OCI-LY7 (cell line): Measurements from ENCODE around the gene EWSR1. TPM values are rescaled to one million over a fixed set of nuclear protein-coding genes. Genes with fewer than 3 reads are reported as not detected.

Experiments
- BruUV-seq: library from RNA; stranded (reverse); fragments of 400-500 nt; replicated peaks from 2 replicates; lab custom pipeline; 2021; lab: Mats Ljungman, UMichigan
- CTCF ChIA-PET: fragments of 300-600 bp; sonication (Branson Sonifier 250); formaldehyde crosslinking; loops from one replicate; lab custom pipeline; 2022; ENCODE audit warnings: antibody characterized with exemption; ENCODE audit not compliant: unreplicated experiment; lab: Charles Lee
- POLR2A ChIA-PET: fragments of 300-600 bp; sonication (Branson Sonifier 250); formaldehyde crosslinking; loops from one replicate; lab custom pipeline; 2022; ENCODE audit warnings: antibody characterized with exemption; lab: Charles Lee
- DNase-seq: peaks from one replicate; pipeline ENCODE4 v3.0.0-alpha.2; 2015; ENCODE audit warnings: low spot score
- H2AFZ ChIP-seq: fragments of 200-600 bp; sonication (generic), shearing (Covaris generic); 2 replicates; pipeline ENCODE4 v1.6.1; 2014; ENCODE audit warnings: mild to moderate bottlenecking, antibody characterized with exemption, low read length, moderate library complexity
- H3K27ac ChIP-seq: fragments of 200-600 bp; sonication (generic); 2 replicates; pipeline ENCODE4 v1.5.1; 2014; ENCODE audit warnings: mixed run types, low read depth, mild to moderate bottlenecking, moderate library complexity, low read length, inconsistent platforms; ENCODE audit not compliant: poor library complexity, severe bottlenecking
- H3K36me3 ChIP-seq: fragments of 200-600 bp; sonication (generic); 2 replicates; pipeline ENCODE4 v1.6.1; 2014; ENCODE audit warnings: mild to moderate bottlenecking, antibody characterized with exemption, low read length, moderate library complexity, mixed read lengths; ENCODE audit not compliant: insufficient read depth
- H3K4me1 ChIP-seq: fragments of 200-600 bp; sonication (generic); 2 replicates; pipeline ENCODE4 v1.5.1; 2014; ENCODE audit warnings: mild to moderate bottlenecking, low read length; ENCODE audit not compliant: insufficient read depth, poor library complexity, severe bottlenecking
- H3K4me2 ChIP-seq: fragments of 200-600 bp; sonication (generic); 2 replicates; pipeline ENCODE4 v1.6.1; 2014; ENCODE audit warnings: mild to moderate bottlenecking, low read length
- H3K4me3 ChIP-seq: fragments of 200-600 bp; sonication (generic); 2 replicates; pipeline ENCODE4 v1.5.1; 2014; ENCODE audit warnings: mild to moderate bottlenecking, low read depth, low read length; ENCODE audit not compliant: poor library complexity, severe bottlenecking
- H3K79me2 ChIP-seq: fragments of 200-600 bp; sonication (generic); 2 replicates; pipeline ENCODE4 v1.6.1; 2016; ENCODE audit warnings: low read depth, mild to moderate bottlenecking, low read length, moderate library complexity, mixed read lengths; ENCODE audit not compliant: insufficient read depth
- H3K9me2 ChIP-seq: fragments of 200-600 bp; sonication (generic); 2 replicates; pipeline ENCODE4 v1.6.1; 2016; ENCODE audit warnings: mild to moderate bottlenecking, low read length, mixed read lengths; ENCODE audit not compliant: insufficient read depth
- H3K9me3 ChIP-seq: fragments of 200-600 bp; sonication (generic); 2 replicates; pipeline ENCODE4 v1.6.1; 2014; ENCODE audit warnings: mild to moderate bottlenecking, mixed run types, low read length, mixed read lengths
- H4K20me1 ChIP-seq: fragments of 200-600 bp; sonication (generic); 2 replicates; pipeline ENCODE4 v1.6.1; 2014; ENCODE audit warnings: mild to moderate bottlenecking, antibody characterized with exemption, low read length, moderate library complexity, mixed read lengths; ENCODE audit not compliant: insufficient read depth
- EZH2phosphoT487 ChIP-seq: fragments of 200-600 bp; sonication (generic); IDR thresholded peaks from 2 replicates; pipeline ENCODE4 v1.6.1; 2018; ENCODE audit warnings: low read depth, borderline replicate concordance, mild to moderate bottlenecking, mixed run types, antibody characterized with exemption, low read length, moderate library complexity, mixed read lengths
- intact Hi-C: fragments of 100-400 bp; cut with micrococcal nuclease; formaldehyde crosslinking; loops from one replicate; pipeline ENCODE4 v1.10.0; 2022; ENCODE audit not compliant: unreplicated experiment
- total RNA-seq, 2 experiments: library from RNA; depleted of rRNA in 1 of 2; stranded (reverse); fragments of >200 nt in 1 of 2; shearing (Covaris generic) in 1 of 2; gene quantifications; 2 replicates each; pipeline ENCODE4 v1.2.3, GENCODE V29; 2014 to 2022
- TF ChIP-seq, protein P1 (sequence below): fragments of 200-600 bp; sonication (generic); conservative IDR thresholded peaks from 2 replicates; pipeline ENCODE4 v1.5.1; 2014; ENCODE audit warnings: mild to moderate bottlenecking, antibody characterized with exemption, low read length, moderate library complexity, mixed read lengths

EWSR1 gene
- total RNA-seq, 2 experiments from 2014 or later, result 270 to 333 TPM

DNA sequence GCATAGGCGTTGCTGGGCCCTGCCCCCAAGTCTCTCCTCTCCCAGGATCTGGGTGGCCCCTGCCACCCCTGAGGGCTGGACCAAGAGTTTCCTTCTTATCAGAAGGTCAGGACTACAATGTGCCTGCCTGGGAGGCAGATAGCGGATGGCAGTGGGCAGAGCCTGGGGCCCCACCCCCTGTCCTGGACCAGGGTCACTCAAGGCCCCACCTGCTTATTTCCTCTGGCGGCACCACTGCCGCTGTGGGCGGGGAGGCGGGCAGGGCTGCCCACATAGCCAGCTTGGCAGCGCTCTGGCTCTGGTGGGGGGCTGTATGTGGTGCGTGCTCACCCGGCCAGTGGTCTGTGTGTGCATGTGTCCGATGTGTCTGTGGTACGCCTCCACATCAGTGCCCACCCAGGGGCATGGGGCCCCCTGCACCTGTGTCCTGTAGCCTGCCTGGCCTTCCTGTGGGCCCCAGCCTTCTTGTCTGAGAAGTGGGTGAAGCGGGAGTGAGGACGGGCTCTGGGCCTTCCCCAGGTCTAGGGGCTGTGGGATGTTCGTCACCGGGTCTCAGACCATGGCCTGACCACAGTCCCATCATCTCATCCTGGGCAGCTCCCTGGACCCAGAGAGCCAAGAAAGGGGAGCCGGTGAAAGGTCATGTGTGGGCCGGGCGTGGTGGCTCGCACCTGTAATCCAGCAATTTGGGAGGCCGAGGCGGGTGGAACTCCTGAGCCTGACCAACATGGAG, 41.4 kb downstream of the EWSR1 start:
- H3K4me2 ChIP-seq, result no peak overlapping the region
- POLR2A ChIA-PET, result no interaction called here
- CTCF ChIA-PET, result no interaction called here
- H3K9me2 ChIP-seq, result no peaks in the 10 kb centered on the region
- H3K27ac ChIP-seq, result no peak overlapping the region
- no peak overlapping the region for H2AFZ ChIP-seq
- BruUV-seq, result no TSS peak
- TF ChIP-seq, protein P1, sequence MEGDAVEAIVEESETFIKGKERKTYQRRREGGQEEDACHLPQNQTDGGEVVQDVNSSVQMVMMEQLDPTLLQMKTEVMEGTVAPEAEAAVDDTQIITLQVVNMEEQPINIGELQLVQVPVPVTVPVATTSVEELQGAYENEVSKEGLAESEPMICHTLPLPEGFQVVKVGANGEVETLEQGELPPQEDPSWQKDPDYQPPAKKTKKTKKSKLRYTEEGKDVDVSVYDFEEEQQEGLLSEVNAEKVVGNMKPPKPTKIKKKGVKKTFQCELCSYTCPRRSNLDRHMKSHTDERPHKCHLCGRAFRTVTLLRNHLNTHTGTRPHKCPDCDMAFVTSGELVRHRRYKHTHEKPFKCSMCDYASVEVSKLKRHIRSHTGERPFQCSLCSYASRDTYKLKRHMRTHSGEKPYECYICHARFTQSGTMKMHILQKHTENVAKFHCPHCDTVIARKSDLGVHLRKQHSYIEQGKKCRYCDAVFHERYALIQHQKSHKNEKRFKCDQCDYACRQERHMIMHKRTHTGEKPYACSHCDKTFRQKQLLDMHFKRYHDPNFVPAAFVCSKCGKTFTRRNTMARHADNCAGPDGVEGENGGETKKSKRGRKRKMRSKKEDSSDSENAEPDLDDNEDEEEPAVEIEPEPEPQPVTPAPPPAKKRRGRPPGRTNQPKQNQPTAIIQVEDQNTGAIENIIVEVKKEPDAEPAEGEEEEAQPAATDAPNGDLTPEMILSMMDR, result no peak
- TF ChIP-seq EZH2phosphoT487, result no peak
- no peaks in the 10 kb centered on the region for H3K9me3 ChIP-seq
- no peak overlapping the region for H3K4me3 ChIP-seq
- intact Hi-C loops, result loop anchor here (10.0 kb wide), 1 partner anchor 215 kb away; no protein-coding TSS in a partner anchor
- H4K20me1 ChIP-seq, result no peaks in the 10 kb centered on the region
- DNase-seq, result no peak
- no peaks in the 10 kb centered on the region for H3K79me2 ChIP-seq
- H3K36me3 ChIP-seq, result peaks cover 4% of the 10 kb centered on the region; the same call in 1 of the 2 replicates
- peaks cover 8% of the 10 kb centered on the region for H3K4me1 ChIP-seq

DNA sequence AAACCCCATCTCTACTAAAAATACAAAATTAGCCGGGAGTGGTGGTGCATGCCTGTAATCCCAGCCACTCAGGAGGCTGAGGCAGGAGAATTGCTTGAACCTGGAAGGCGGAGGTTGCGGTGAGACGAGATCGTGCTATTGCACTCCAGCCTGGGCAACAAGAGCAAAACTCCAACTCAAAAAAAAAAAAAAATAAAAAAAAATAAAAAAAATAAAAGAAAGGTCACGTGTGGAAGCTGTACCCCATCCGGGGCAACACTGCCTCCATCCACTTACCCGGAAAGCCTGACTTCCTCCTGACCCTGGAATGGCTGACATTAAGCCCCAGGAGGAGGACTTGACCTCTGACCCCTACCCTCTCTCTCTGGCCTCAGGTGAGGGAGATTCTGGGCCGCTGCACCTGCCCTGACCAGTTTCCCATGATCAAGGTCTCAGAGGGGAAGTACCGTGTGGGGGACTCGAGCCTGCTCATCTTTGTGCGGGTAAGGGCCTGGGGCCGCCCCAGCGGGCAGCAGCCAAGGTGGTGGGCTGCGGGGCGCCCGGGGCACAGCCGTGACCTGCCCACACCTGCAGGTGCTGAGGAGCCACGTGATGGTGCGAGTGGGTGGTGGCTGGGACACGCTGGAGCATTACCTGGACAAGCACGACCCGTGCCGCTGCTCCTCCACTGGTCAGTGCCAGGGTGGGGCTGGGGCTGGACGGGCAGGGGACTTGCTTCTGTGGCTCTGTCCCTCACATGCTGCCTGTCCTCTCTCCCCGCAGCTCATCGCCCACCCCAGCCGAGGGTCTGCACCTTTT, 42.2 kb downstream of the EWSR1 start:
- Histone ChIP-seq H4K20me1 (no peaks in the 10 kb centered on the region), H2AFZ (no peak overlapping the region), H3K9me2 (no peaks in the 10 kb centered on the region), H3K4me2 (no peak overlapping the region), H3K4me1 (peaks cover 8% of the 10 kb centered on the region), H3K9me3 (no peaks in the 10 kb centered on the region), H3K4me3 (no peak overlapping the region), H3K27ac (no peak overlapping the region), H3K36me3 (peaks cover 4% of the 10 kb centered on the region; the same call in 1 of the 2 replicates), H3K79me2 (no peaks in the 10 kb centered on the region)
- no peak for DNase-seq
- TF ChIP-seq, protein P1, result no peak
- TF ChIP-seq EZH2phosphoT487, result no peak
- intact Hi-C loops, result no loop called here
- ChIA-PET CTCF (no interaction called here), POLR2A (no interaction called here)
- no TSS peak for BruUV-seq
